ENCODE measurements around the gene KLHDC4.

DNA sequence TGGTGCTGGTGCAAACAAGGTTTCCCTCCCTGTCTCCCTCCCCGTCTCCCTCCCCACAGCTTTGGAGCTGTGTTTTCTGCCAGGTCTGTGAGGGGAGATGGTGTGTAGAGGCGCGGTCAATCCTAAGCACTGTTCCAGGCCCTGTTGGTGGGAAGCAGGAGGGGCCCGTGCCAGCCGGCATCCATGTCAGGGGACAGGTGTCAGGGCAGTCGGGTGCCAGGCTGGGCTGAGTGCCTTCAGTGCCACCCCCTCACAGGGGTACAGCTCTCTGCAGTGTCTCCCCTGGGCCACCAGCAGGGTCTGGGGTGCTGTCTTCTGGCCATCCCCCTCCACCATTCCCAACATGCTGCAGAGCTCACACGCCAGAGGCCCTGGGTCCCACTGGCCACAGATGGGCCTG is 73.6 kb downstream of the KLHDC4 start:
- TF ChIP-seq, protein P1, sequence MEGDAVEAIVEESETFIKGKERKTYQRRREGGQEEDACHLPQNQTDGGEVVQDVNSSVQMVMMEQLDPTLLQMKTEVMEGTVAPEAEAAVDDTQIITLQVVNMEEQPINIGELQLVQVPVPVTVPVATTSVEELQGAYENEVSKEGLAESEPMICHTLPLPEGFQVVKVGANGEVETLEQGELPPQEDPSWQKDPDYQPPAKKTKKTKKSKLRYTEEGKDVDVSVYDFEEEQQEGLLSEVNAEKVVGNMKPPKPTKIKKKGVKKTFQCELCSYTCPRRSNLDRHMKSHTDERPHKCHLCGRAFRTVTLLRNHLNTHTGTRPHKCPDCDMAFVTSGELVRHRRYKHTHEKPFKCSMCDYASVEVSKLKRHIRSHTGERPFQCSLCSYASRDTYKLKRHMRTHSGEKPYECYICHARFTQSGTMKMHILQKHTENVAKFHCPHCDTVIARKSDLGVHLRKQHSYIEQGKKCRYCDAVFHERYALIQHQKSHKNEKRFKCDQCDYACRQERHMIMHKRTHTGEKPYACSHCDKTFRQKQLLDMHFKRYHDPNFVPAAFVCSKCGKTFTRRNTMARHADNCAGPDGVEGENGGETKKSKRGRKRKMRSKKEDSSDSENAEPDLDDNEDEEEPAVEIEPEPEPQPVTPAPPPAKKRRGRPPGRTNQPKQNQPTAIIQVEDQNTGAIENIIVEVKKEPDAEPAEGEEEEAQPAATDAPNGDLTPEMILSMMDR (IDR thresholded peaks at IDR 0.05) = no peak
- no peak for TF ChIP-seq EP300 (IDR thresholded peaks at IDR 0.05)
